CD4-positive, alpha-beta T cell treated with Interleukin-21 for 1 hour (primary cell): Measurements from ENCODE around the gene KCNE4.

ENCODE experiments used
- DNase-seq: peaks from one replicate; pipeline ENCODE4 v3.0.0-alpha.2; 2020

The KCNE4 gene, protein sequence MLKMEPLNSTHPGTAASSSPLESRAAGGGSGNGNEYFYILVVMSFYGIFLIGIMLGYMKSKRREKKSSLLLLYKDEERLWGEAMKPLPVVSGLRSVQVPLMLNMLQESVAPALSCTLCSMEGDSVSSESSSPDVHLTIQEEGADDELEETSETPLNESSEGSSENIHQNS

DNA sequence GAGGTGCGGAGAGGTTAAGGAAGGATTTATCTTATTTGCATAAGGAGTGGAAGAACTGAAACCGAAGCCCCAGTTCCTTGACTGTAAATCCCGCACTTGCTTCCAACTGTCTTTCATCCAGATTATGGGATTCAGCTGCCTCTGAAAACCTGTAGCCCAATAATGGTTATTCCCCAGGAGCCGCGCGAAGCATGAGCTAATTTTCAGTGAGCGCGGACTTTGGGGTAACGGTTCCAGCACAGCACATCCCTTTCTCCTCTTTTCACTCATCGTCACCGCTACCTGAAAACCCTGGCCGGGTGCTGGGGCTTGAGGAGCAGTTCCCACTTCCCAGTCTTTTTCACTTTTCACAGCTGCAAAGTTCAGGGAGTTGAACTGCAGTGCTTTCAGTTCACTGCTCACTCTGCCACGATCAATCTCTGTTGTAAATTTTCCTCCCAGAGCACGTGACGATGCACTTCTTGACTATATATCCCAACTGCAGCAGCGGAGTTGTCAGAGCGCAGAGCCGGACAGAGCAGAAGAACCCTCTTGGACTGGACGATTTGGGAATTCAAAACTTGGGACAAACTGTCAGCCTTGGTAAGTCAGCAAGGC is at the start of gene KCNE4:
KCNE4 (plus strand) TSS at position 498 of the 597 bp plus-strand sequence. CDS start 641 bp downstream, outside the sequence.
- no peak for DNase-seq

DNA sequence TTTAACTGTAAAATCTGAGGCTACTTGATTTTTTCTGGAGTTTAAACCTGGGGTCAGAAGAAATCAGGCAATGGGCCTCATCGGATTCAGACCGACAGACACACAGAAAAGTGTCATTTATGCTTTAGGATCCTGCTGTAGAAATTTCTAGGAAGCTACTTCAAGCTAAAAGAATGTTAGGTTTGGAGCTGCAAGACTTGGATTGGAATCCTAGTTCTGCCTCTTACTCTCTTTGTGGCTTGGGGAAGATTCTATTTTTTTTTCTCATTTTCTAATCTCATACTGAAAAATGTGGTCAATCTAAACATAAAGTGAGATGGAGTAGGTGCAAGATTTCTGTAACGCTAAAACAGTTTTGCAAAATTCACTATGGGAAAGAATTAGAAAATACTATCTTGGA is 48.8 kb upstream of the KCNE4 start:
- DNase-seq: no peak

DNA sequence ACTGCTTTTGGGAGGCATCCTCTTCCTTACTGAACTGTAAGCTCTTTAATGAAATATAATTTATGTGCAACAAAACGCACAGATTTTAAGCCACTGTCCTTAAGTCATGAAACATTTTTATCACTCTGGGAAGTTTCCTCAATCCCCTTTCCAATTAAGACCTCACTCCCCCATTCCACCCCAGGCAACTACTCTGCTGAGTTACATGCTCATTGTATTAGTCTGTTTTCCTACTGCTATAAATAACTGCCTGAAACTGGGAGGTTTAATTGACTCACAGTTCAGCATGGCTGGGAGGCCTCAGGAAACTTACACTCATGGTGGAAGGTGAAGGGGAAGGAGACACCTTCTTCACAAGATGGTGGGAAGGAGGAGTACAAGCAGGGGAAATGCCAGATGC is 46.5 kb upstream of the KCNE4 start:
- no peak for DNase-seq

DNA sequence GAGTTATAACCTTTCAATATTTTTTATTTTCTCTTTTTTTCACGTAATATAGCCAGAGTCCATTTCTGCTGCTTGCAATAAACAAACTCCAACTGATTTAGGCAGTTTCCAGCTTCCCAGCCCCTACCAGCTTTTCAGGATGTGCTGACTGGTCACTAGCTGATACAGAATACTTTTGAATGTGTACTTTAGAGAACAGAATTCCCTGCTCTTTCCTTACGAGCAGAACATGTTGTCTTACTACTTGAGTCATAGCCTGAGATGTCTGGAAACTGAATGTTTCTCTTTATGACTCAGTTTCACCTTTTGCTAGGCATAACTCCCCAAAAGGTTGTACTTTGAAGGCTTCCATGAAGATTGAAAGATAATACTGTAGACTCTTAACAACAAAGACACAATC is 44.5 kb upstream of the KCNE4 start:
- no peak for DNase-seq

DNA sequence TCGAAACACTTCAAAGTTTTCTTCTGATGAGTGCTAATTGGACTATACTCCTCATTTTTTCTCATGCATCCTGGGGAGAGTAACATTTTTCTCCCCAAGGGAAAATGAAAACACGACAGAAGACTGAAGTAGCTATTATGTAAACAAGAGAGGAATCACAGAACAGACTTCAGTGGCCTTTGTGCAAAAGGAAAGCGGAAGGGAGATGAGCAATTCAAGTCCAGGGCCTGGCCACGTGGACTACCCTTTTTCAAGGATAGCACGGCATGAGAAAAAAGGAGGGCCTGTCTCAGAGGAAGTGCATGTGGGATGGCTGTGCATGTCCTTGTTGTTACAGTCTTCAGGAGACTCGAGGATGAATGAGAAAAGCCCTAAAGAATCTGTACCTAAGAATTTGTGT is 43.8 kb upstream of the KCNE4 start:
- no peak for DNase-seq

DNA sequence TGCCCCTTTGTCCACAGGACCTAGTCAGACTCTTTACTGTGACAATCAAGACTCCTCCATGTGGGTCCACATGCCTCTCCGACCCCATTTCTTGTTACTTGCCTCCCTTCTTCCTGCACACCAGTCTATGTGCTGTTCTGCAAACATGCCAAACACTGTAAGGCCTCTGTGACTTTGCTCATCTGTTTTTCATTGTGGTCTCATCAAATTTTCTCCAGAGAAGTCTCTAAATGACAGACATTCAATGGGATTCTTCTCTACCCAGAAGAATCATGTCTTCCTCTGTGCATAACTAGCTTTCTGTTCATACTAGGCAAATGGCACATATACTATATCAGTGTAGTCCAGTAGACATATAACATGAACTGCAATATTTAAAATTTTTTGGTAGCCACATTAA is 43.0 kb upstream of the KCNE4 start:
- no peak for DNase-seq

DNA sequence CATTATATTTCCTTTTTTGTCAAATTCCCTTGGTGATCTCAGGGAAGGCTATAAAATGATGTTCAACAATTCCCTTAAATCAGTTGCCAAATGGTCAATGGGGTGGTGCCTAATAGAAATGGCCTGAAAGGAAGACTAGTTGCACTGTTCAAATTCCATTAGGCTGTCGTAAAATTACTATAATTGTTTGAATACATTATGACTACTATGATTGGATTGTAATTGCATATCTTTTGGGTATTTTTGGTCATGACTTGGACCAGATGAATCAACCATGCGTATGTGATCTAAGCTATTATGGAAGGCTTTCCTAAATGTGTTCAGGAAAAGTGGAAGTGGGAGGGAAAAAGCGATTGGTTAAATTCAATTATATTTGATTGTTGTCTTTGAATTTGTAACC is 41.3 kb upstream of the KCNE4 start:
- no peak for DNase-seq

DNA sequence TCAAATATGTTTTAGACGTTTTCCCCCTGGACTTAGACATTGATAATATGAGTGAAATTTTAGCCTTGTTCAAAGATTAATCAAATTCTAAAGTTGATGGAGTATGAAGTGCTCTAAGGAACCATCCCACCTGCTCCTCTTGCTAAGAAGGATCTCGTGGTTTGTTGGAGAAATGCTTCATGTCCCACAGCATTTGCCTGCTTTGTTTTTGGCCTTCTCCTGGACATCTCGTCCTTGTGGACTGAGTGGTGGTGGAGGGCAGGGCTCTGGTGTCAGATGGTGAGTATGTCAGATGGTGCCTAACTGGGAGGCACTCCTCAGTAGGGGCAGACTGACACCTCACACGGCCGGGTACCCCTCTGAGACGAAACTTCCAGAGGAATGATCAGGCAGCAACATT is 39.7 kb upstream of the KCNE4 start:
- no peak for DNase-seq

DNA sequence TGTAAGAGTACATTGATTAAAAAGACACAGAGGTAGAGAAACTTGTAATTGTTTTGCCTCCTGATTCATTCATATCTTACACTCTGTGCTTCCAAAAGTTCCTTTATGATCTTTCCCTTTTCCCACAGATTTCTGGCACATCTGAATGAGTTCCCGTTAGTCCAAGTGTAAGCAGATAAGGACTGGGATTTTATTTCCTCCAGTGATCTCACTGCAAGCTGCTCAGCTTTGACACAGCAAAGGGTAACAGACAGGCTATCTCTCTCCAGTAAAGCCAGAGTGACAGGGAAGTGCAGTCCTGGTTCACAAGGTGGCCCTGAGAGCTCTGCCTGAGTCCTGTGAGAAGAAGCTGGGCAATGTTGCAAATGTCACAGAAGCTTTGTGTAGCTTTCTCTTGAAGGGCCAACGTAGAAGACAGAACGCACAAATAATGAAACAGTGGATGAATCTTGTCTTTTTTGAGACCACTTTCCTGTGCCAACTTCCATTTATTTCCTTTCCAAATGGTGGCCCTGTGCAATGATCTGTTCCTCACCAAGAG is 32.5 kb upstream of the KCNE4 start:
- no peak for DNase-seq

DNA sequence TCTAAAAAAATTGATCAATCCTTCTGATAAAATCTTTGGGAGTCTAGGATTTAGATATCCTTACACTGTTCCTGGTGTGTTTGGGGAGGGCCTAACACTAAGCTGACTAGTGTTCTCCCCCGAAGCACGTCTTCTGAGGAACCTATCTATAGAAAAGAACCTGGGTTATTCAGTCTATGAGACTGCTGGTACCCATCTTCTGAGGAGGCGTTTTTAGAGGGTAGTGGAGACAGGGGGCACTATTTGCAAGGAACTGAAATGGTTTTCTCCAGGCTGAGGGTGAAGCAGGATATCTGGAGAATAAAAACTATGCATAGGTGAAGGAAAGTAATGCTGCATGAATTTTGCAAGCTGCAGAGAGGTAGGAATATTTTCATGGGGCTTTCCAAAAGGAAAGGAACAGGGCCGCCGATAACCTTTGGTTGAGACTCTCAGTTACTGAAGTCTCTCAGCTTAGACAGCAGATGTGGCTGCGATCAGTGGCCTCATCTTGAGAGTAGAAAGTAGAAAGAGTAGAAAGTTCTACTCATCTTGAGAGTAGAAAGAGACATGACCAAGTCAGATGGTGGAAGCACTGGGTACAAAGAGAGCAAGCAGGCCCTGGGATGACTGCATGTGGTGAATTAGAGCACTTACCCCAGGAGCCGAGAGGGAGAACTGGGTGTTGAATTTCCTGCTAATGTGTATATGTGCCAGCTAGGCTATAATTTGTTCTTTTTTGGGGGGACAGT is 31.8 kb upstream of the KCNE4 start:
- no peak for DNase-seq

DNA sequence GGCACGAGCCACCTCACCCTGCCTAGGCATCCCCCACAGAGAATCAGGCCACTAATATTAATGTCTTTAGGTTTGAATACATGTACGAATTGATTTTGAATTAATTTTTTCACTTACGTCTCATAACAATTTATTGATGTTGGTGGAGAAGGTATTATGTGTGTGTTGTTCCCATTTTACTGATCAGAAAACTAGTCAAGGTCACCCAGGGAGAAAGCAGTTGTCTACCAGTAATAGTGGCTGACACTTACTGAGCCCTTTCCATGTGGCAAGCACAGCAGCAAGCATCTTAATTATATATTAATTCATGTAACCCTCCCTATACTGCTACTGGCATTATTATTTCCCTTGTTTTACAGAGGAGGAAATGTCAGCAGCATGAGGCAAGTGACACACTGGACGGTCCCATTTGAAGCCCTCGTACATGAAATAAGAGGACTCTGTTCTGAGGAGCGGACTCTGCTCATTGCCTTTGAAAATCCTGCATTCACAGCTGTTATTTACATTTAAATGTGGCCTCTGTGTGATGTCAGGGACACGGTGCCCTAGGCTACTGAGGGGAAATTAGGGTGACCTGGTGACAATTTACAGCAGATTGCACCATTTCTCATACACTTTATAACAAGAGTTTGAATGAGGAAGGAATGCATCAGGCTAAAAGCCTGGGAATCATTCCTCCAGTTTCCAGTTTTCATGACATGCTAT is 30.9 kb upstream of the KCNE4 start:
- no peak for DNase-seq

DNA sequence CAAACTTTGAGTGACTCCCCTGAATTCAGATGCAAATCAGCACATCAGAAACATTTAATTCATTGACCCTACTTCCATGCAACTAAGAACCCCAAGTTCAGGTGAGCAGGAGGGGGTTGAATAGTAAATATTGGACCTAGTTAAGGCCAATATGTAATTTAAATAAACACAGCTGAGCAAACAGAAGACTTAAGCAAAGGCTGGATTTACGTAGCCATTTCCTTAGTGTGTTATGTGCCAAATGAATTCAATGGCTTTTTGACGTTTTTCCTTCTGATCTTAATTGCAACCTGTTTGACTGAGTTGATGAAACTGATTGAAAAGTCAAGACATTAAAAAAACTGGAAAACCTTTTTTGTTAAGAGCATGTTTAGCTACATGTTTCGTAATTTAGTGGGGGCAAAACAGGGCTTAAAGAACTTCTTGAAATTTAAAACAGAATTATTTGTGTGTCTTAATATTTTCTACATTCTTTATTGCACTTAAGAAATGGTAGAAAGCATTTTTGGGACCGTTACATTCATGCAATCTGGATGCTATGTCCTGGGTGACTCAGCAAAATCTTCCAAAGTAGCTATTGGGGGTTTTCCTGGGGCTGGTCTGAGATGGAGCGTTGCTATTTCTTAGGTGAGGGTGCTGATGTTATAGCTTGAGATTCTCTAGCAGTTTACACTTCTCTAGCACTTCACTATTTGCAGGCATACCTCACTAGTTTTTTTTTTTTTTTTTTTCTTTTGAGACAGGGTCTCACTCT is 25.5 kb upstream of the KCNE4 start:
- no peak for DNase-seq

DNA sequence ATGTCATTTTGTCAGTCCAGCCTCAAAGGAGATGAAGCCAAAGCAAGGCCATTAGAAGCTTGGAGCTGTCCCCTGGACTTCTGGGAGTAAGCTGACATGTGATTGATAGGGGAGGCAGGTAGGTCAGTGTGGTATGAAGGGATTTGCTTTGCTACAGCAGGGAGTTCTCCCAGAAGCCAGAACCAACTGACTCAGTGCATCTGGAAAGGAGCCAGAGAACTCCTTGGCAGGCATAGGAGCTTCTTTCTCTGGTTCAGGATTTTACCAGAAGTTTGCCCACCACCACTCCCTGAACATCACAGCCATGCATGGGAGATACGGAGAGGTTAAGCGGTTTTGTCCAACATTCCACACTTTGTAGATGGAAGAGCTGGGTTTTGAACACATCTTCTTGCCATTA is 24.5 kb upstream of the KCNE4 start:
- DNase-seq: no peak

DNA sequence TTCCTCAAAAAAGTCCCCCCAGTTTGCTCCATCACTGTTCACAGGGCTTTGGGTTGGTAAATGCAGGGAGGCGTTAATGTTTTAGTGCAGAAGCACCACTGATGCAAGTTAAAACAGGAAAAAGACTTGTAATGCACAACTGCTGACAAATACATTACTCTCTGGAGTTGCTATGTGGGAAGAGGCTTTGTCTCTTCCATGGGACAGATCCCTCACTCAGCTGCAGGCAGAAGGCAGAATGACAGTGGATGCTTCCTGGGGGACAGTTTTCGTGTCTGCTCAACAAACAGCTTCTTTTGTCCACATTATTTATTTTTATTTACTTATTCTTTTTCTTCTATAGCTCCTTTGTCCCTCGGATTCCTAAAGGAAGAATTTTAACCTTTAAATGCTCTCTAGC is 22.7 kb upstream of the KCNE4 start:
- no peak for DNase-seq

DNA sequence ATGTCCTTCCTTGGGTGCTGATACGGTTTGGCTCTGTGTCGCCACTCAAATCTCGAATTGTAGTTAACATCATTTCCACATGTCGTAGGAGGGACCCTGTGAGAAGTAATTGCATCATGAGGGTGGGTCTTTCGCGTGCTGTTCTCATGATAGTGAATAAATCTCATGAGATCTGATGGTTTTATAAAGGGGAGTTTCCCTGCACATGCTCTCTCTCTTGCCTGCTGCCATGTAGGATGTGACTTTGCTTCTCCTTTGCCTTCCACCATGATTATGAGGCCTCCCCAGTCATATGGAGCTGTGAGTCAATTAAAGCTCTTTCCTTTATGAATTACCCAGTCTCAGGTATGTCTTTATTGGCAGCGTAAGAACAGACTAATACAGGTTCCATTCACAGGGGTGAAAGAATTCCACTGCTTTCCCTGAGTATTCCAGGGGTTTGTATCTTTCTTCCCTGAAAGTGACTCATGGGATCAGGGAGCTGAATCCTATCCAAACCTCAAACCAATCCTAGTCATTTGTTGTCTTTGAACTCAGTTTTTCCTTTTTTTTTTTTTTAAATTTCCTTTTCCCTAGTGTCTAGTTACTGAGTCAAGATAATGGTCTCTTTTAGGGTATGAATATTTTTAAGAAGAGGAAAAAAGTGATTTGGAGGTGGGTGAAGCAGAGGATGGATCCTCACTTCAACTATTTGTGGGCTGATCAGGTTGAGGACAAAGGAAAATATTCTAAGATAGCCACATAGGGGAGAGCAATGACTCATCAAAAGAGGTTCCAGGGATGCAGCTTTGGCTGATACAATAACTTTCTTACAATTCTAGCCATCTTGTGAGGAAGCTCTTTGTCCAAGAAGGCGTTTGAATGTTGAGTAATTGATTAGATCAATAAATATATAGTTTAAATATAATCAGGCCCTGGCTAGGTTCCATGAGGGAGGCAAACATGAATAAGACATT is 19.5 kb upstream of the KCNE4 start:
- DNase-seq: no peak

DNA sequence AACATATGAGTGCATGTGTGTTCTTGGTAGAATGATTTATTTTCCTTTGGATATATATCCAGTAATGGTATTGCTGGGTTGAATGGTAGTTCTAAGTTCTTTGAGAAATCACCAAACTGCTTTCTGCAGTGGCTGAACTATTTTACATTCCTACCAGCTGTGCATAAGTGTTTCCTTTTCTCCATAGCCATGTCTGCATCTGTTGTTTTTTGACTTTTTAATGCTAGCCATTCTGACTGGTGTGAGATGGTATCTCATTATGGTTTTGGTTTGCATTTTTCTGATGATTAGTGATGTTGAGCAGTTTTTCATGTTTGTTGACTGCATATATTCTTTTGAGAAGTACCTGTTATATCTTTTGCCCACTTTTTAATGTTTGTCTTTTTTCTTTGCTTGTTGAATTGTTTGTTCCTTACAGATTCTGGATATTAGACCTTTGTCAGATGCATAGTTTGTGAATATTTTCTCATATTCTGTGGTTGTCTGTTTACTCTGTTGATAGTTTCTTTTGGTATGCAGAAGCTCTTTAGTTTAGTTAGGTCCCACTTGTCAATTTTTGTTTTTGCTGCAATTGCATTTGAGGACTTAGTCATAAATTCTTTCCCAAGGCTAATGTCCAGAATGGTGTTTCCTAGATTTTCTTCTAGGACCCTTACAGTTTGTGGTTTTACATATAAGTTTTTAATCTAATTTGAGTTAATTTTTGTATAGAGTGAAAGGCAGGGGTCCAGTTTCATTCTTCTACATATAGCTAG is 17.6 kb upstream of the KCNE4 start:
- no peak for DNase-seq

DNA sequence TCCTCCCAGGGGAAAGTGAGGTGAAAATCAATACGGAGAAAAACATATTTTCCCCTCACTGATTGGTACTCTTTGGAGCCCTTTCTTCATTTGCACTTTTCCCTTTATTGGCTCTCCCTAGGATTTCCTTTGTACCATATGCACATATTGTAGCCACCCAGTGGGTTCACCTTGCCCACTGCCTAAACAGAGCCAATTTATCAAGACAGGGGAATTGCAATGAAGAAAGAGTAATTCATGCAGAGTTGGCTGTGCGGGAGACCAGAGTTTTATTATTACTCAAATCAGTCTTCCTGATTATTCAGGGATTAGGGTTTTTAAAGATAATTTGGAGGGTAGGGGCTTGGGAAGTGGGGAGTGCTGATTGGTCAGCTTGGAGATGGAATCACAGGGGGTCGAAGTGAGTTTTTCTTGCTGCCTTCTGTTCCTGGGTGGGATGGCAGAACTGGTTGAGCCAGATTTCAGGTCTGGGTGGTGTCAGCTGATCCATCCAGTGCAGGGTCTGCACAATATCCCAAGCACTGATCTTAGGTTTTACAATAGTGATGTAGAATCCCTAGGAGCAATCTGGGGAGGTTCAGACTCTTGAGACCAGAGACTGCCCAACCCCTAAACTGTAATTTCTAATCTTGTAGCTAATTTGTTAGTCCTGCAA is 15.1 kb upstream of the KCNE4 start:
- no peak for DNase-seq

DNA sequence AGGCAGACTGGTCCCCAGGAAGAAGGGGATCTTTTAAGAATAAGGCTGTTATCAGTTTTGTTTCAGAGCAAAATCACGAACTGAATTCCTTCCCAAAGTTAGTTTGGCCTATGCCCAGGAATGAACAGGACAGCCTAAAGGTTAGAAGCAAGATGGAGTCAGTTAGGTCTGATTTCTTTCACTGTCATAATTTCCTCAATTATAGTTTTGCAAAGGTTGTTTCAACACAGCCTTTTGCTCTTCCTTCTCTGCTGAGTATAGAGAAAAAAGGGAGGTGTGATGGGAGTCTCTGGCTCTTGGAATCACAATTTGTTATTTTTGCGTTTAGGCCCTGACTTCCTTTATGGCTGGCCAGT is 14.6 kb upstream of the KCNE4 start:
- DNase-seq: no peak

DNA sequence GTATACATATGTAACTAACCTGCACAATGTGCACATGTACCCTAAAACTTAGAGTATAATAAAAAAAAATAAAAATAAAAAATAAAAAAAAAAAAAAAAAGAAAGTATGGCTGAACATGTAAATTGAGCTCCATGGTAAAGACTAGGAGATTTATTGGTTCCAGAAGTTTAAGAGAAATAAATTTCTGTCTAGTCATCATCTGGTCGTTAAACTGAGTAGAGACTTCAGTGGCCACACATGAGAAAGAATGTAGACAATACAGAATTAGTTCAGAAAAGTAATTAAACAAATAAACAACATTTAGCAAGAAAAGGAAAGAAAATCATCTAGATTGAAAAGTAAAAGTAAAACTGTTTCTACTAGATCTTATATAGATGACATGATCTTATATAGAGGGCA is 12.4 kb upstream of the KCNE4 start:
- no peak for DNase-seq

DNA sequence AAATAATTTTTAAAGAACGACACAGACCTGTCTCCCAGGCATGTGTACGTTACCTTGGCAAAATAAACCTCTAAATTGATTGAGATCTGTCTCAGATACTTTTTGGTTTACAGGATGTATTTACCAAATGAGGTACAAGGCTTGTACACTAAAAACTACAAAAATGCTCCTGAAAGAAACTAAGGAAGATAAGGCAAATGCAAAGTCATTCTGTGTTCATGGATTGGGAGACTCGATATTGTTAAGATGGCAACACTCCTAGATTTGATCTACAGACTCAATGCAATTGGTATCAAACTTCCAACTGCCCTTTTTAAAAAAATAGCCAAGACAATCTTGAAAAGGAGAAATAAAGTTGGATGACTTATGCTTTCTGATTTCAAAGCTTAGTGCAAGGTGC is 11.5 kb upstream of the KCNE4 start:
- DNase-seq: no peak
